Smooth muscle cell (in vitro differentiated cells): ENCODE data around the gene NCR2. TPM values are rescaled to one million over a fixed set of nuclear protein-coding genes. Genes with fewer than 3 reads are reported as not detected.

Source experiments
- DNase-seq: peaks from one replicate; lab custom pipeline; 2025; ENCODE audit not compliant: unreplicated experiment; lab: John Stamatoyannopoulos, UW
- H2AFZ ChIP-seq: fragments of 200-600 bp; sonication (generic); 2 replicates; pipeline ENCODE4 v1.6.0; 2016; ENCODE audit warnings: antibody characterized with exemption, low read depth, mild to moderate bottlenecking
- H3F3A ChIP-seq: fragments of 200-600 bp; sonication (generic); 2 replicates; pipeline ENCODE4 v1.6.0; 2017; ENCODE audit warnings: antibody characterized with exemption, low read depth
- H3K27ac ChIP-seq: fragments of 200-600 bp; sonication (generic); 2 replicates; pipeline ENCODE4 v1.5.1; 2016; ENCODE audit warnings: low read depth, mild to moderate bottlenecking
- H3K27me3 ChIP-seq: fragments of 200-600 bp; sonication (generic); 2 replicates; pipeline ENCODE4 v1.6.1; 2016; ENCODE audit warnings: low read depth, mild to moderate bottlenecking
- H3K36me3 ChIP-seq: fragments of 200-600 bp; sonication (generic); 2 replicates; pipeline ENCODE4 v1.5.1; 2016; ENCODE audit warnings: low read depth
- H3K4me1 ChIP-seq: fragments of 200-600 bp; sonication (generic); 2 replicates; pipeline ENCODE4 v1.5.1; 2016; ENCODE audit warnings: low read depth
- H3K4me2 ChIP-seq: fragments of 200-600 bp; sonication (generic); 2 replicates; pipeline ENCODE4 v1.6.0; 2016; ENCODE audit warnings: mild to moderate bottlenecking
- H3K4me3 ChIP-seq: fragments of 200-600 bp; sonication (generic); 2 replicates; pipeline ENCODE4 v1.5.1; 2016; ENCODE audit warnings: mild to moderate bottlenecking
- H3K79me2 ChIP-seq: fragments of 200-600 bp; sonication (generic); 2 replicates; pipeline ENCODE4 v1.6.0; 2016; ENCODE audit warnings: low read depth, mild to moderate bottlenecking
- H3K9ac ChIP-seq: fragments of 200-600 bp; sonication (generic); 2 replicates; pipeline ENCODE4 v1.6.0; 2016; ENCODE audit warnings: low read depth
- H3K9me3 ChIP-seq: fragments of 200-600 bp; sonication (generic); replicated peaks from 2 replicates; pipeline ENCODE4 v1.5.1; 2016; ENCODE audit warnings: low read depth
- H4K20me1 ChIP-seq: fragments of 200-600 bp; sonication (generic); 2 replicates; pipeline ENCODE4 v1.6.0; 2016; ENCODE audit warnings: low read depth
- WGBS: methylation state at CpG from one replicate; pipeline ENCODE4 v1.1.7; 2016; ENCODE audit warnings: low lambda C conversion rate; 5-methylcytosine and 5-hydroxymethylcytosine counted together
- polyA plus RNA-seq: library from polyadenylated mRNA; unstranded; fragments of >200 nt; fragmentation: Nextera tagmentation; extraction: Ambion mirVana; gene quantifications from 2 replicates; pipeline ENCODE4 v1.2.1, GENCODE V29; 2016
- total RNA-seq: library from RNA; depleted of rRNA; stranded (reverse); fragments of >200 nt; gene quantifications from 2 replicates; pipeline ENCODE4 v1.2.3, GENCODE V29; 2014
- TF ChIP-seq, protein P1 (sequence below): fragments of 200-600 bp; sonication (generic); IDR thresholded peaks from 2 replicates; pipeline ENCODE4 v1.5.1; 2017; ENCODE audit warnings: borderline replicate concordance, mild to moderate bottlenecking, antibody characterized with exemption; ENCODE audit not compliant: insufficient read depth, poor library complexity, severe bottlenecking

Gene NCR2
- total and polyA plus RNA-seq, 2 experiments from 2014 or later, result not detected

DNA sequence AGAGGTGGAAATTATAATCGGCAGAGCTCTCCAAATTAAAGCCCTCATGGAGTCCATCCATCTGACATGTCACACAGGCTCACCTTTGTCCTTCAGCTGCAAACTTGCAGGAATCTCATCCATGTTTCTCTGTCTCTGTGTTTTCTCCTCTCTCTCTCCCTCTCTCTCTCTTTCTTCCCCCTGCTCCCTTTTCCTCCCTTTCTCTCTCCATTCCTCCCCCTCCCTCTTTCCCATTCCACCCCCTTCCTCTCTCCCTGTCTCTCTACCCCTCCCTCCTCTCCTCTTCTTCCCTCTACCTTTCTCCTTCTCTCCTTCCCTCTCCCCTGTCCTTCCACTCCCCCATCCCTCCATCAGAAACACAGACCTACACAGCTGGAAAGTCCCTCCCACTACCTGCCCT, 6.8 kb downstream of the NCR2 start:
- H3K36me3 ChIP-seq, result no peaks in the 10 kb centered on the region
- no peaks in the 10 kb centered on the region for H3K9me3 ChIP-seq
- TF ChIP-seq, protein P1, sequence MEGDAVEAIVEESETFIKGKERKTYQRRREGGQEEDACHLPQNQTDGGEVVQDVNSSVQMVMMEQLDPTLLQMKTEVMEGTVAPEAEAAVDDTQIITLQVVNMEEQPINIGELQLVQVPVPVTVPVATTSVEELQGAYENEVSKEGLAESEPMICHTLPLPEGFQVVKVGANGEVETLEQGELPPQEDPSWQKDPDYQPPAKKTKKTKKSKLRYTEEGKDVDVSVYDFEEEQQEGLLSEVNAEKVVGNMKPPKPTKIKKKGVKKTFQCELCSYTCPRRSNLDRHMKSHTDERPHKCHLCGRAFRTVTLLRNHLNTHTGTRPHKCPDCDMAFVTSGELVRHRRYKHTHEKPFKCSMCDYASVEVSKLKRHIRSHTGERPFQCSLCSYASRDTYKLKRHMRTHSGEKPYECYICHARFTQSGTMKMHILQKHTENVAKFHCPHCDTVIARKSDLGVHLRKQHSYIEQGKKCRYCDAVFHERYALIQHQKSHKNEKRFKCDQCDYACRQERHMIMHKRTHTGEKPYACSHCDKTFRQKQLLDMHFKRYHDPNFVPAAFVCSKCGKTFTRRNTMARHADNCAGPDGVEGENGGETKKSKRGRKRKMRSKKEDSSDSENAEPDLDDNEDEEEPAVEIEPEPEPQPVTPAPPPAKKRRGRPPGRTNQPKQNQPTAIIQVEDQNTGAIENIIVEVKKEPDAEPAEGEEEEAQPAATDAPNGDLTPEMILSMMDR, result no peak
- H3K4me3 ChIP-seq, result no peak overlapping the region
- H3K27me3 ChIP-seq, result peaks cover 55% of the 10 kb centered on the region
- WGBS, result no CpG with 5 or more reads among the region's 1 CpG
- H2AFZ ChIP-seq, result no peak overlapping the region
- H3K9ac ChIP-seq, result no peak overlapping the region
- no peak overlapping the region for H3K4me2 ChIP-seq
- H4K20me1 ChIP-seq, result no peaks in the 10 kb centered on the region
- no peaks in the 10 kb centered on the region for H3F3A ChIP-seq
- no peak overlapping the region for H3K27ac ChIP-seq
- DNase-seq, result no peak
- no peaks in the 10 kb centered on the region for H3K4me1 ChIP-seq
- H3K79me2 ChIP-seq, result no peaks in the 10 kb centered on the region

DNA sequence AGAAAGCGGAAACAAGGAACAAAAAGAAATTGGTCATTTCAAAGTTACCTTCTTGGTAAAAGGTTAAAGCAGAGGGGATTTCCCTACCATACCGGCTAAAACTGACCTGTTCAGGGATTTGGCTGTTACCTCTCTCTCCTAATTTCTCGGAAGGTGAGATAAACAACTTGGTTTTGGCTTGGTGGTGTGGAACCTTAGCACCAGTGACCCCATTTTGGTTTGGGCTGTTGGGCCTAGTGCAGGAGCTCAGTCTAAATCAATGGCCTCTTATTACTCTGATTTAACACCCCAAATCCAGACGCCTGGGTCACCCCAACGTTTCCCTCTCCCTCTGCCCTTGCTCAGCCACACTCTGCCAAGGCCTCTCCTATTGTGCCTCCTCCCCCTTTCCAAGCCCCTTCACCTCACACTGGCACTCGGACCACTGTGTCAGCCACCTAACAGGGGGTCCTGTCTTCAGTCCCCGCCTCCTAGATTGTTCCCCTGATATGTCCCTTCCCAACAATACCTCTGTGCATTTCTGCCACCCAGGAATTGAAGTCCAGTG, 8.3 kb downstream of the NCR2 start:
- H3K36me3 ChIP-seq, result no peaks in the 10 kb centered on the region
- no peak overlapping the region for H2AFZ ChIP-seq
- TF ChIP-seq, protein P1, result no peak
- H3K4me1 ChIP-seq, result no peaks in the 10 kb centered on the region
- no peaks in the 10 kb centered on the region for H3K79me2 ChIP-seq
- no peaks in the 10 kb centered on the region for H3K9me3 ChIP-seq
- no peaks in the 10 kb centered on the region for H4K20me1 ChIP-seq
- no peak for DNase-seq
- no peak overlapping the region for H3K4me3 ChIP-seq
- WGBS, result 86% methylated on average over 7 of the region's 7 CpGs
- H3K4me2 ChIP-seq, result no peak overlapping the region
- no peaks in the 10 kb centered on the region for H3F3A ChIP-seq
- no peak overlapping the region for H3K27ac ChIP-seq
- H3K9ac ChIP-seq, result no peak overlapping the region
- H3K27me3 ChIP-seq, result peaks cover 40% of the 10 kb centered on the region

DNA sequence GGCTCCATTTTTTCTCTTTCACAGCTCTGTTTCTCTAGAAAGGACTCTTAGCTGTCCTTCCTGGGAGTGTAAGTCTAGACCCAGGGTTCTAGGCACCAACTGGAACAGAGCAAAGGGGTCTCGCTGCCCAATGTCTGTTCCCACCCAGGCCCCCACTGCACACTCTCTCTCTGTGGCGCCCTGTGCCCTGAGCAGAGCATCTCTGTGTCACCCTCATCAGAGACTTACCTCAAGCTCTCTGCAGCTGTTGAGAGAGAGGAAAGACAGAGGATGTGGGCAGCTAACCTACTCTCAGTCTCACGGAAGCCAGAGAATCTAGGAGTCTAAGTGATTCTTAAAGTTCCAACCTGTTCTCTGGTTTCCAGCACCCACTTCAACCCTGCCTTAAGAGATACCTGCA, 9.5 kb downstream of the NCR2 start:
- no peaks in the 10 kb centered on the region for H3F3A ChIP-seq
- no peaks in the 10 kb centered on the region for H3K79me2 ChIP-seq
- no peak overlapping the region for H3K4me2 ChIP-seq
- no peak overlapping the region for H3K4me3 ChIP-seq
- H4K20me1 ChIP-seq, result no peaks in the 10 kb centered on the region
- DNase-seq, result no peak
- H2AFZ ChIP-seq, result no peak overlapping the region
- 80% methylated on average over 3 of the region's 3 CpGs for WGBS
- no peaks in the 10 kb centered on the region for H3K4me1 ChIP-seq
- TF ChIP-seq, protein P1, result no peak
- no peak overlapping the region for H3K27ac ChIP-seq
- H3K27me3 ChIP-seq, result peaks cover 48% of the 10 kb centered on the region
- no peak overlapping the region for H3K9ac ChIP-seq
- H3K9me3 ChIP-seq, result no peaks in the 10 kb centered on the region
- no peaks in the 10 kb centered on the region for H3K36me3 ChIP-seq

DNA sequence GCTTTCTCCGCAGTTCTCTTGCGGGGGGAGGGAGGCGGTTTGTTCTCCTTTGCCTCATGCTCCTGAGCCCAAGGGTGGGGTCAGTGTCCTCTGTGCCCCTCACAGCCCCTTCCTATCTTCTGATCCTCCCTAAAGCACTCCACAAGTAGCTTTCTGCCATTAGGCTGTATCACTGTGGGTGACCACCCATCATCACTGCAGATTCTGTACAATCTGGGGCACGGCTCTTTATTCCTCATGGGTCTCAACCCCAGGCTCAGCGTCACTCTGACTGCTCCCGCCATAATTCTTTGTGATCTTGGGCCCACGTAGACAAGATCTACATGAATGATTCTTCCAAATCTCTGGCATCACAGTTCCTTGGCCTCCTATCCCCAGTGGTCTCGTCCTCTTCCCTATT, 10.5 kb downstream of the NCR2 start:
- Histone ChIP-seq H3K36me3 (no peaks in the 10 kb centered on the region), H3K79me2 (no peaks in the 10 kb centered on the region), H3K4me3 (no peak overlapping the region), H3K4me2 (no peak overlapping the region), H4K20me1 (no peaks in the 10 kb centered on the region), H3K9ac (no peak overlapping the region), H3K27ac (no peak overlapping the region), H3K27me3 (peaks cover 58% of the 10 kb centered on the region), H3F3A (no peaks in the 10 kb centered on the region), H3K4me1 (no peaks in the 10 kb centered on the region), H2AFZ (no peak overlapping the region), H3K9me3 (no peaks in the 10 kb centered on the region)
- WGBS, result 86% methylated on average over 8 of the region's 8 CpGs
- no peak for DNase-seq
- TF ChIP-seq, protein P1, result no peak
